ENCODE measurements around the gene FES.

FES gene

DNA sequence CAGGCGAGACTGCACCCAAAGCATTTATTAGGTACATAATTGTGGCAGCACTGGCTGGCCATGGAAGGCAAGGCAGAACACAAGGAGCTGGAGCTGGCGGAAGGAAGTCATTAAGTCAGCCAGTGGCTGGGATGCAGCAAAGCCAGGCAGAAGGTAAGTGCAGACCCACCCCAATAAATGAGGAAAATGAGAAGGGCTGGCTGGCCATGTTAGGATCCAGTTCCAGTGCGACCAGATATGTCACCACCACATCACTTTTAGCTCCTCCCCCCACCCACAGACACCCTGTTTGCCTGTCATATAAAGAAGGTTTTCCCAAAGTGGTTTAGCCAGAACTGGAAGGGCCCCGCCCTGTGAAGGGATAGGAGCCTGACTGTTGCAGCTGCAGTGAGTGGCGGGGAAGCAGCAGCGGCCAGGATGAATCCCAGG lies 16.0 kb upstream of the FES start, which contains the start of gene FURIN:
Gene FURIN (plus strand): TSS at position 328 of the 429 bp plus-strand sequence. CDS start 7,153 bp downstream, outside the sequence.
- TF ChIP-seq, protein P1, sequence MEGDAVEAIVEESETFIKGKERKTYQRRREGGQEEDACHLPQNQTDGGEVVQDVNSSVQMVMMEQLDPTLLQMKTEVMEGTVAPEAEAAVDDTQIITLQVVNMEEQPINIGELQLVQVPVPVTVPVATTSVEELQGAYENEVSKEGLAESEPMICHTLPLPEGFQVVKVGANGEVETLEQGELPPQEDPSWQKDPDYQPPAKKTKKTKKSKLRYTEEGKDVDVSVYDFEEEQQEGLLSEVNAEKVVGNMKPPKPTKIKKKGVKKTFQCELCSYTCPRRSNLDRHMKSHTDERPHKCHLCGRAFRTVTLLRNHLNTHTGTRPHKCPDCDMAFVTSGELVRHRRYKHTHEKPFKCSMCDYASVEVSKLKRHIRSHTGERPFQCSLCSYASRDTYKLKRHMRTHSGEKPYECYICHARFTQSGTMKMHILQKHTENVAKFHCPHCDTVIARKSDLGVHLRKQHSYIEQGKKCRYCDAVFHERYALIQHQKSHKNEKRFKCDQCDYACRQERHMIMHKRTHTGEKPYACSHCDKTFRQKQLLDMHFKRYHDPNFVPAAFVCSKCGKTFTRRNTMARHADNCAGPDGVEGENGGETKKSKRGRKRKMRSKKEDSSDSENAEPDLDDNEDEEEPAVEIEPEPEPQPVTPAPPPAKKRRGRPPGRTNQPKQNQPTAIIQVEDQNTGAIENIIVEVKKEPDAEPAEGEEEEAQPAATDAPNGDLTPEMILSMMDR (IDR thresholded peaks at IDR 0.05; ENCODE audit: low read depth, low read length), result no peak
- DNase-seq (ENCODE audit: extremely low read depth, low read depth), result no peak

DNA sequence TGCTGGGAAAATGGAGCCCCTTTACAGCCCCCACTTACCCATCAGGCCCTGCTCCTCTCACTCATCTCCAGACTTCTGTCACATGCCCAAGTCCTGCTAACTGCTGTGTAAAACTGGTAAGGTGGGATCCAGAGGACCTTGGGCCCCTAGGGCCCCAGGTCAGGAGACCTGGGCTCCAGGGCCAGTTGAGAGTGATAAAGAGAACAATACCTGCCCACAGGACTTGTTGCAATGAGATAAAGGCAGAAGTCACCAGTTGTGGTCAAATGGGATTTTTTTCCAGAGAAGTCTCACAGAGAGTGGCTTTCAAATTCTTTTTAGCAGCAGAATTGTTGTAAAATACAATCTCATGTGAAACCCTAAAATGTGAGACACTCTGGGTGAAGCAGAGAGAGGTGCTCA lies 15.2 kb upstream of the FES start:
- TF ChIP-seq, protein P1 (IDR thresholded peaks at IDR 0.05; ENCODE audit: low read depth, low read length), result no peak
- no peak for DNase-seq (ENCODE audit: extremely low read depth, low read depth)

DNA sequence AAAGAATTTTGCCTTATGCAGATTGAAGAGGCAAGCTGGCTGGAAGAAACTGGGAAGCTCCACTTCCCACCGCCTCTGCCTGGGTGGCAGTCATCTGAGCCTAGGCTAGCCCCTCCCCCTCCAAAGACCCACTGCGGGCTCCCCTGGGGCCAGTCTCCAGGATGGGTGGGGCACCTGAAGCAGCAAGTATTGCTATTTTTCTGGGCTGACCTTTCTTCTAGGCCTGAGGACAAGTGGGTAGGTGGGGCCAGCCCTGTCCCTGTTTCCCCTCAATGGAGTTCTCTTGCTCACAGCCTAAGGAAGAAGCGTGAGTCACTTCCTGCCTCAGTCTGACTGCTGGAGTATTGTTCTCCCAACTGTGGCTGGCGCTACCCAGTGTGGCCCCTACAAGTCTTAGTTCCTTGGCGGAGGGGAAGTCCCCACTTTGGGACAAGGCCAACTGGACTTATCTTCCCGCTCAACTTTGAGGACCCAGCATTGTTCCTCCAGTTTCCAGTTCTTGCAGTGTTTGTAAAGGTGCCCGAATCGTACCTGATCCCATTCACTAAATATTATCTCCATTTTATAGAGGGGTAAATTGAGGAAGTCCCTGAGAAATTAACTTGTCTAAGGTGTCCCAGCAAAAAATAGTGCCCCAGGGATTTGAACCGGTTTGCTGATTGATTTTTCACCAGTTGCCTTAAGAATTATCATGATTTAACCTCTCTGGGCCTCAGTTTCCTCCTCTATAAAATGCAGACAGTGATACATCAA lies 14.5 kb upstream of the FES start:
- no peak for DNase-seq (ENCODE audit: extremely low read depth, low read depth)

DNA sequence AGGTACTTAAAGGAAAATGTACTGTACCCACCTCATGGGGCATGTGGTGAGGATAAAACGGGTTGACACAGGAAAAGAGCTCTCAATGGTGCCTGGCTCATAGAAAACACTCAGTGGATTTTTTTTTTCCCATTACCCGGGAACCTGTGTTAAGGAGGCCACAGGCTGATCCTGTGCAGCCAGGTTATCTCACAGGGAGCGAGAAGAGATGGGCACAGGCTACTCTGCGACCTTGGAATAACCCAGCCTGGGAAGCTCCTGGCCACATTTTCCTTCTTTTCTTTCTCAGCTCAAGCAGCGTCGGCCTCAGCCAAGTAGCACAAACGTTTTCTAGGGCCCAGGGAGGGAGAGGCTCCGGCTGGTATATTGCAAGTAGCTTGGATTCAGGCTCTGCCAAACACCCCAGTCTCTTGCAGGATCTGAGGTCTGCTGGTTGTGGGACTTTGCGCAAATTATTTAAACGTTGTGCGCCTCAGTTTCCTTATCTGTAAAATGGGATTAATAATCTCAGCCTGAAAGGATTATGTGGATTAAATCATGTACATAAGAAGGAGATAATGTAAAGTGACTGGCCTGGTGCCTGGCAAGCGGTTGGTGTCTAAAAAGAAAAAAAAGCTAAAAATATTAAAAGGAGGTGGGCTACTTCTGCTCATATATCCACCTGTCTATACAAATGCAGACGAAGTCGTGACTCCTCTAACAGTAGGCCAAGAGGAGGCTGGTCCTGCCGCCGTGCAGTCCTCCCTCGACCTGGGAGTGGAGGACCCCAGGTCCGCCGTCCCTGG lies 13.8 kb upstream of the FES start:
- no peak for DNase-seq (ENCODE audit: extremely low read depth, low read depth)
- TF ChIP-seq, protein P1 (IDR thresholded peaks at IDR 0.05; ENCODE audit: low read depth, low read length), result no peak

More for the DNA sequence above, 14.5 kb upstream of the FES start:
- TF ChIP-seq, protein P1 (IDR thresholded peaks at IDR 0.05; ENCODE audit: low read depth, low read length), result no peak

DNA sequence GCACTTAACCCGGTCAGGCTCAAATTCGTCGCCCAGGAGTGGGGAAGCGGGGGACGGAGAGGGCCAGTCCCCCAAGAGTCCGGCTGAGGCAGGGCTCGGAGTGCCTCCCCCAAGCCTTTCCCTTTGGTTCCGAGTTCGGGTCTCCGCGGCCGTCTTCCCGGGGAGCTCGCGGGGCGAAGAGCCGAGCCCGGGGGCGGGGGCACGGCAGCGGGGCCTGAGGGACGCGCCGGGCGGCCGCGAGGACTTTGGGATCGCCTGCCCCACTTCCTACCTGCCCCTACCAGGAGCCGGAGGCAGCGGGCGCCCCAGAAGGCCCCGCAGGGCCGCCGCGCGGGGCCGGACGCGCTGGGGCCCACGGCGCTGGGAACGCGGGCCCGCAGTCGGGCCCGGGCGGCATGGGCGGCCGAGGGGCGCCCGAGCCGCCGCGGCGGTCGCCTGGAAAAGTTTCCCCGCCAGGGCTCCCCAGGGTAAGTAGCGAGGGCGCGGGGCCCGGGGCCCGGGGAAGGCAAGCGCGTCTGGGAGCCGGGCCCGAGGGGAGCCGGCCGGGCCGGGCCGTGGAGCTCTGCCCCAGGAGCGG lies 13.1 kb upstream of the FES start:
- no peak for DNase-seq (ENCODE audit: extremely low read depth, low read depth)
- TF ChIP-seq, protein P1 (IDR thresholded peaks at IDR 0.05; ENCODE audit: low read depth, low read length), result no peak

DNA sequence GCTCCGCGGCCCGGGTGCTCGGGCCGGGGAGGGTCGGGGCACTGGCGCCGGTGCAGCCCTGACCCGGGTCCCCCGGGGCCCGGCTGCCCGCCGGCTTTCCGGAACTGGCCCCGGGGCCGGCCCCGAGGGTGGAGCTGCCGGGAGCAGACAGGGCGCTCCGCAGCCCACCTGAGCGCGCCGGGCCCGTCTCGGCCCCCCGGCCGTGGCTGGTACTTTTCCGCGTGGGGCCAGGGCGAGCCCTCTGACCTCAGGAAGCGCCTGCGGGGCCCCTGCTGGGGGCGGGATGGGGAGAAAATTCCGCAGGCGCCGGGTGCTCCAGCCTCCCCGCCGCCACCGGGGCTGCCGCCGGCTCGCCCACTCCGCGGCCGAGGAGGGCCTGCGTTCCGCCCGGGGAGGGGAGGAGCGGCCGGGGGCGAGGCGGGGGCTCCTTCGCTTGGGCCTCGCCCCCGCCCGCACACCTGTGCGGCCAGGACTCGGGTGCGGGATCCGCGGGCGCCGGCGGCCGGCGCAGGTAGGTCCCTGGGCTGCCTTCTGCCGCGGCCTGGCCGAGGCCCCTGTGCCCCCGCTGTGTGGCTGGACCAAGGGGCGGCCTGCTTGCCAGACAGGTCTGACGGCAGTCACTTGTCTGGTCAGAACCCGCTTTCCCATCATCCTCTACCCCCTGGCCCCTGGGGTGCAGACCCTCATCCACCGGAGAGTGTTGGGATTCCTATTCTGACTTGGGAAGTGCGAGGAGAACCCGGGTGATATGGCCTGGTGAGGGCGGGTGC lies 12.4 kb upstream of the FES start:
- TF ChIP-seq, protein P1 (IDR thresholded peaks at IDR 0.05; ENCODE audit: low read depth, low read length), result no peak
- DNase-seq (ENCODE audit: extremely low read depth, low read depth), result no peak
